Breast epithelium (tissue), 3 donors: ENCODE data around the gene SNIP1.

Source experiments
- POLR2A ChIP-seq: fragments of 450-650 bp; IDR thresholded peaks from one replicate; pipeline ENCODE4 v1.6.1; 2016; ENCODE audit warnings: antibody characterized with exemption, mild to moderate bottlenecking, moderate library complexity
- TF ChIP-seq, protein P1 (sequence below), 3 donors: fragments of 450-650 bp; IDR thresholded peaks; one replicate each; pipeline ENCODE4 v1.5.1; 2016 to 2017; ENCODE audit warnings: antibody characterized with exemption in 3 of 3, mild to moderate bottlenecking in 3 of 3, moderate library complexity in 3 of 3

DNA sequence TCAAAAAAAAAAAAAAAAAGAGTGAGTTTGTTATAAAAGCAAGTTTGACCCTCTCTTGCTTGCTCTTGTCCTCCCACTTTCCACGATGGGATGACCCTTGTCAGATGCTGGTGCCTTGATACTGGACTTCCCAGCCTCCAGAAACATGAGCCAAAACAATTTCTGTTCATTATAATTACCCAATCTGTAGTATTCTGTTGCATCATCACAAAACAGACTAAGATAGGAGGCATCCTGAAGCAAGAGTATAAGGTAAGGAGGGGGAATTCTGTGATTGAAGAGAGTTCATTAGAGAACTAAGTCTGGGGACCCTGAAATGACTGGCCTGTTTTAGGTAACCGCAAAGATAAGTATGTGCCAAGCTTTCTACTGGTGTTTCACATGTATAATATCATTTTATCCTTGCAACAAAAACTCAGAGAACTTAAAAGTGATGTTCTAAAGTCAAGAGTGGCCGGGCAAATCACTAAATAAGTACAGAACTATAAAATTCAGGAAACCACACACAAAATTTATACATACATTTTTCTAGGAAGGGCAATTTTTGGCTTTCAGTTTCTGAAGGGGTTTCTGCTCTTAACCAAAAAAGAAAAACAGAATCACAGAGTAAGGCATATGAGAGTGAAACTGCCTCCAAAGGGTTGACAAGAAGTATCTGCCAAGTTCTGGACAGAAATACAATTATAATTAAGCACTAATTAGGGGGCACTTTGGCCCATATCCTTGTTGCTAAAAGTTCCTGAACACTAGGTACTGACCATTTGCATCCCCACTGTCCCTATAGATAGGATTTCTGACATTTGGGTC lies 16.6 kb upstream of the SNIP1 start:
- no peak for TF ChIP-seq POLR2A
- TF ChIP-seq, protein P1, sequence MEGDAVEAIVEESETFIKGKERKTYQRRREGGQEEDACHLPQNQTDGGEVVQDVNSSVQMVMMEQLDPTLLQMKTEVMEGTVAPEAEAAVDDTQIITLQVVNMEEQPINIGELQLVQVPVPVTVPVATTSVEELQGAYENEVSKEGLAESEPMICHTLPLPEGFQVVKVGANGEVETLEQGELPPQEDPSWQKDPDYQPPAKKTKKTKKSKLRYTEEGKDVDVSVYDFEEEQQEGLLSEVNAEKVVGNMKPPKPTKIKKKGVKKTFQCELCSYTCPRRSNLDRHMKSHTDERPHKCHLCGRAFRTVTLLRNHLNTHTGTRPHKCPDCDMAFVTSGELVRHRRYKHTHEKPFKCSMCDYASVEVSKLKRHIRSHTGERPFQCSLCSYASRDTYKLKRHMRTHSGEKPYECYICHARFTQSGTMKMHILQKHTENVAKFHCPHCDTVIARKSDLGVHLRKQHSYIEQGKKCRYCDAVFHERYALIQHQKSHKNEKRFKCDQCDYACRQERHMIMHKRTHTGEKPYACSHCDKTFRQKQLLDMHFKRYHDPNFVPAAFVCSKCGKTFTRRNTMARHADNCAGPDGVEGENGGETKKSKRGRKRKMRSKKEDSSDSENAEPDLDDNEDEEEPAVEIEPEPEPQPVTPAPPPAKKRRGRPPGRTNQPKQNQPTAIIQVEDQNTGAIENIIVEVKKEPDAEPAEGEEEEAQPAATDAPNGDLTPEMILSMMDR (IDR thresholded peaks at IDR 0.05) = no peak
